H1 (cell line): ENCODE results near the gene ADA.

ENCODE experiments used
- CTCF ChIP-seq, 3 experiments: IDR thresholded peaks; 1 replicate in 2 of 3; 2 replicates in 1 of 3; pipeline versions ENCODE4 v1.5.1 to v1.6.1; 2011; ENCODE audit warnings: low read length in 3 of 3, mild to moderate bottlenecking in 3 of 3, inconsistent platforms in 2 of 3, low read depth in 1 of 3, moderate library complexity in 1 of 3; ENCODE audit not compliant: insufficient read depth in 1 of 3; ENCODE audit errors: control extremely low read depth in 1 of 3
- RFX5 ChIP-seq: IDR thresholded peaks from 2 replicates; pipeline ENCODE4 v1.6.1; 2011; ENCODE audit warnings: low read depth, low read length, improper control_type of control experiment, borderline replicate concordance
- SP1 ChIP-seq: IDR thresholded peaks from 2 replicates; pipeline ENCODE4 v1.6.1; 2011; ENCODE audit warnings: low read depth, low read length
- TAF1 ChIP-seq: IDR thresholded peaks from 2 replicates; pipeline ENCODE4 v1.6.1; 2011; ENCODE audit warnings: mild to moderate bottlenecking, low read depth, low read length
- TAF7 ChIP-seq: optimal IDR thresholded peaks from 2 replicates; pipeline ENCODE3; 2011; ENCODE audit warnings: low read depth, mild to moderate bottlenecking, inconsistent platforms, low read length, moderate library complexity, borderline replicate concordance
- USF2 ChIP-seq: IDR thresholded peaks from 2 replicates; pipeline ENCODE4 v1.6.1; 2011; ENCODE audit warnings: low read length, improper control_type of control experiment

- TF ChIP-seq RFX5 (no peak), SP1 (no peak), TAF7 (no peak), TAF1 (no peak), CTCF (IDR thresholded peaks at IDR 0.05; ENCODE audit: control extremely low read depth in 1 of 3, insufficient read depth in 1 of 3, low read depth in 1 of 3, low read length in 3 of 3) (no peak), USF2 (no peak)
Measured at GRCh38 chr20:44615169-44615791, 36.2 kb downstream of the ADA start.
